Measurements from ENCODE around the gene TBX5.

TBX5 gene

GRCh38 chr12:114320101-114320500, 85.8 kb downstream of the TBX5 start:
- DNase-seq (ENCODE audit: low spot score): no peak

GRCh38 chr12:114319422-114319821, 86.5 kb downstream of the TBX5 start:
- peak; percentile 36 for DNase-seq (ENCODE audit: low spot score)

- no peak for DNase-seq (ENCODE audit: low spot score)
Observed at GRCh38 chr12:114318984-114319383, 87.0 kb downstream of the TBX5 start.

GRCh38 chr12:114316076-114316475, 89.9 kb downstream of the TBX5 start:
- peak; percentile 62 for DNase-seq (ENCODE audit: low spot score)

- no peak for DNase-seq (ENCODE audit: low spot score)
Observed at GRCh38 chr12:114314974-114315720, 90.8 kb downstream of the TBX5 start.

- DNase-seq (ENCODE audit: low spot score): no peak
Observed at GRCh38 chr12:114314403-114314802, 91.5 kb downstream of the TBX5 start.

GRCh38 chr12:114313910-114314309, 92.0 kb downstream of the TBX5 start:
- DNase-seq (ENCODE audit: low spot score): no peak

GRCh38 chr12:114311974-114312373, 94.0 kb downstream of the TBX5 start:
- DNase-seq (ENCODE audit: low spot score): peak; percentile 59

GRCh38 chr12:114306646-114307045, 99.3 kb downstream of the TBX5 start:
- DNase-seq (ENCODE audit: low spot score): peak; percentile 27

GRCh38 chr12:114305446-114305845, 100.5 kb downstream of the TBX5 start:
- no peak for DNase-seq (ENCODE audit: low spot score)

All from AG08396 (cell line).